Left lung (tissue), 10 donors: ENCODE data around the gene MUC22. TPM values are rescaled to one million over a fixed set of nuclear protein-coding genes. Genes with fewer than 3 reads are reported as not detected.
"Not testable (repeated sequence)": the region's sequence is repeated elsewhere in the genome, so short reads cannot be mapped to it uniquely, and the experiment has no call there.

ENCODE experiments used
- ATAC-seq: fragments of 200-7000 bp; cut with Tn5 transposase; one replicate; pipeline ENCODE4 v1.9.1; 2020; ENCODE audit warnings: moderate library complexity
- DNase-seq, 4 donors: peaks; one replicate each; pipeline ENCODE4 v3.0.0-alpha.2; 2013 to 2020
- H3K27ac ChIP-seq, 2 donors: fragments of 200-600 bp; sonication (generic) in 1 of 2; one replicate each; pipeline versions ENCODE4 v1.5.0 to v1.8.0; 2020 to 2021
- H3K27me3 ChIP-seq, 2 donors: fragments of 200-600 bp; sonication (generic) in 1 of 2; one replicate each; pipeline versions ENCODE4 v1.5.0 to v1.8.0; 2020 to 2021
- H3K36me3 ChIP-seq, 2 donors: fragments of 200-600 bp; sonication (generic) in 1 of 2; one replicate each; pipeline versions ENCODE4 v1.5.0 to v1.8.0; 2020 to 2021
- H3K4me1 ChIP-seq, 2 donors: fragments of 200-600 bp; one replicate each; pipeline ENCODE4 v1.8.0; 2021
- H3K4me3 ChIP-seq, 2 donors: fragments of 200-600 bp; sonication (generic) in 1 of 2; one replicate each; pipeline versions ENCODE4 v1.5.0 to v1.8.0; 2020 to 2021; ENCODE audit warnings: mild to moderate bottlenecking in 1 of 2
- H3K9me3 ChIP-seq, 2 donors: fragments of 200-600 bp; sonication (generic) in 1 of 2; one replicate each; pipeline versions ENCODE4 v1.5.0 to v1.8.0; 2020 to 2021
- CTCF ChIP-seq, 2 donors: fragments of 200-600 bp; sonication (generic) in 1 of 2; IDR thresholded peaks; one replicate each; pipeline versions ENCODE4 v1.5.0 to v1.8.0; 2021; ENCODE audit warnings: antibody characterized with exemption in 2 of 2
- intact Hi-C, 2 donors: fragments of 100-400 bp; cut with DNase I; formaldehyde crosslinking; loops; one replicate each; pipeline versions ENCODE4 v1.11.2 to v1.14.2; 2022
- polyA plus RNA-seq, 6 donors: library from polyadenylated mRNA; unstranded; fragments of 120-200 nt; gene quantifications; one replicate each; pipeline ENCODE4 v1.2.1, GENCODE V29; 2013; ENCODE audit not compliant: insufficient read length in 6 of 6
- total RNA-seq, 2 donors: library from RNA; stranded (reverse); fragmentation: NEBNext Ultra II Directional; extraction: Animal tissue kit (Norgen Biotek cat#: 25700); gene quantifications; one replicate each; pipeline ENCODE4 v1.2.1, GENCODE V29; 2021
- donor health status: DM: no; HTN: yes; CAD: no.
- donor health status: DM: no; HTN: no; CAD: no.

MUC22 gene
- total and polyA plus RNA-seq, 8 donors: 0.20 TPM; not detected in 7

- no peaks in the 10 kb centered on the region for H3K9me3 ChIP-seq
- peak; percentile 87 for ATAC-seq
- intact Hi-C loops: no loop called here
These were observed 48.0 kb downstream of the MUC22 start for GRCh38 chr6:31058128-31058894.

DNA sequence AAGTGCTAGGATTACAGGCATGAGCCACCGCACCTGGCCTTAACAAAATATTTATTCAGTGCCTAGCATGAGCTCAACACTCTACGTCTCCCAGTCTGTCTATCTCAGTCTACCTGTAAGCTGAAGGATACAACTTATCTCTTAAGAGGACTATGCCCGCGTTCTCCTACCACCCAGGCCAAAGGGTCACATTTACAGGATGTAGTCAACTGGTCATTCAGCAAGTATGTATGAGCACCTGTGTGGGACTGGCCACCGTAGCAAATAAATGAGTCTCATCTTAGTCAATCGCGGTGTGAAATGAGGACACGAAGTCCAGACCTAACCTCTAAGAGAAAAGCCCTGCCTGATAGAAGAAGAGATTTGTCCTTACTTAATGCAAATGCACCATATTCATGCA is 49.9 kb downstream of the MUC22 start:
- ATAC-seq (no peak), DNase-seq (no peak)
- TF ChIP-seq CTCF (IDR thresholded peaks at IDR 0.05): no peak
- intact Hi-C loops: no loop called here
- no peaks in the 10 kb centered on the region for H3K9me3 ChIP-seq
- H3K27ac ChIP-seq: no peak overlapping the region
- peaks cover 0 to 5% of the 10 kb centered on the region in 2 donors for H3K4me1 ChIP-seq
- no peaks in the 10 kb centered on the region for H3K36me3 ChIP-seq
- no peak overlapping the region for H3K4me3 ChIP-seq
- no peaks in the 10 kb centered on the region for H3K27me3 ChIP-seq

More at GRCh38 chr6:31058128-31058894, 48.0 kb downstream of the MUC22 start:
- H3K36me3 ChIP-seq: no peaks in the 10 kb centered on the region
- H3K4me1 ChIP-seq: peaks cover 0 to 5% of the 10 kb centered on the region in 2 donors
- TF ChIP-seq CTCF (IDR thresholded peaks at IDR 0.05): peak in 1 of 2 donors; percentile 27
- H3K4me3 ChIP-seq: no peak overlapping the region
- peak in 1 of 4 donors; percentile 28 for DNase-seq
- peak overlapping the region in 1 of 2 donors; percentile 10 for H3K27ac ChIP-seq
- peaks cover 0 to 9% of the 10 kb centered on the region in 2 donors for H3K27me3 ChIP-seq

- Histone ChIP-seq H3K4me1 (no peaks in the 10 kb centered on the region), H3K27ac (no peak overlapping the region), H3K4me3 (no peak overlapping the region), H3K36me3 (no peaks in the 10 kb centered on the region), H3K27me3 (no peaks in the 10 kb centered on the region), H3K9me3 (no peaks in the 10 kb centered on the region)
- ATAC-seq (no peak), DNase-seq (no peak)
- intact Hi-C loops: no loop called here
- no peak for TF ChIP-seq CTCF (IDR thresholded peaks at IDR 0.05)
These were observed 53.7 kb downstream of the MUC22 start for GRCh38 chr6:31063906-31064435.

- ATAC-seq: peak; percentile 60
- Histone ChIP-seq H3K9me3 (no peaks in the 10 kb centered on the region), H3K36me3 (no peaks in the 10 kb centered on the region), H3K27ac (no peak overlapping the region), H3K27me3 (no peaks in the 10 kb centered on the region), H3K4me1 (no peaks in the 10 kb centered on the region), H3K4me3 (no peak overlapping the region)
- intact Hi-C loops: no loop called here
- DNase-seq: no peak
- TF ChIP-seq CTCF (IDR thresholded peaks at IDR 0.05): no peak
These were observed 55.3 kb downstream of the MUC22 start for GRCh38 chr6:31065556-31065955.

GRCh38 chr6:31067028-31067427 is 56.8 kb downstream of the MUC22 start:
- DNase-seq, H3K27me3 ChIP-seq, H3K36me3 ChIP-seq, H3K27ac ChIP-seq, H3K4me1 ChIP-seq, intact Hi-C loops, H3K4me3 ChIP-seq, ATAC-seq, H3K9me3 ChIP-seq: not testable (repeated sequence)

GRCh38 chr6:31067891-31068668 is 57.8 kb downstream of the MUC22 start:
- ATAC-seq, H3K27me3 ChIP-seq, H3K36me3 ChIP-seq, H3K9me3 ChIP-seq, intact Hi-C loops, H3K27ac ChIP-seq, H3K4me3 ChIP-seq, DNase-seq, H3K4me1 ChIP-seq: not testable (repeated sequence)
